ENCODE results near the gene WDR45B. TPM values are rescaled to one million over a fixed set of nuclear protein-coding genes. Genes with fewer than 3 reads are reported as not detected.

Gene WDR45B
- total and polyA plus RNA-seq, 2 donors (not counting 1 experiment from before 2014, with no cell fraction given): 54.3 to 72.7 TPM

DNA sequence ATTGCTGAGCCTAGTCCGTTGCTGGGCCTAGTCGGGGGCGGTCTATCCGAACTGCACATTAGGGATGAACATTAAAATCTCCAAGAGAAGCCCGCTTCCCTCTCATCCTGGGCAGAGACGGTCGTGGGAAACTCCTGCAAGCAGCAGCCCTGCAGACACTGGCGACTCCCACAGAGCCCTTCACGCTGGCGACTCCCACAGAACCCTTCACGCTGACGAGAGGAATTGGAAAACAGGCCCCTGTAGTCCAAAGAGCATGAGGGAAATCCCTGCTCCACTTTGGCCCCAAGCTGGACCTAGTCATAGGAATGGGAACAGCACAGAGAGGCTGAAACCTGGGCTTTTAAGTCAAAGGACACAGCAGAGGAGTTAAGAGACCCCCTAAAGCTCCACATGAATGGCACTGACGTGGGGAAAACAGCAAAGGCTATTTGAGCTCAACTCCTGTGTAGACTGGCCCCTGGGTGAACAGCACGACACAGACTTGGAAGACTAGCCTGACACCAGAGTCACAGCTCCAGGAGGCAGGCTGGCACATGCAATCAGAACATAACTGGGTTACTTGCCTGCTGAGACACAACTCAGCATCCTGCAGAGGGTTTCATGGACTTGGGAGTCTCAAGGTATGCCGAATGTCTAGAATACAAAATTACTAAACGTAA is 42.2 kb downstream of the WDR45B start:
- 94% methylated on average over 14 of the region's 16 CpGs for WGBS (ENCODE audit: insufficient coverage)
- H3K27ac Mint-ChIP-seq: no peak overlapping the region
- intact Hi-C loops (cut with micrococcal nuclease): no loop called here

DNA sequence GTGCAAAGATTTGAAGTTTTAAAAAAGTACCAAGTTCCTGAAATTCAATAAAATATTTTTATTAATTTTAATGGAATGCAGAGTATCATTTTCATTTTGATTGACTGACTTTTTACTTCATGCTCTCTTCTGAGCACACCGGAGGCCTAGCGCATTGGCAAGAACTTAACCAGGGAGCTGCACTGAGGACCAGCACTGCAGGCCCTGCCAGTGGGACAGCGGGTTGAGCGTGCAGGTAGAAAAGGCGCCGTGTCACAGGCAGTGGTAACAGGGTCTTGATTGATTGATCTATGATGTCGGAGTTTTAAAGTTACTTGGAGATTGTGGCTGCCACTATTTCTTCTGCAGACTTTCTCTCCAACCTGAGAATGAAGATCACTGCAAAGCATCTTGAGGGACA is 43.7 kb downstream of the WDR45B start:
- Histone ChIP-seq H3K9me3 (ENCODE audit: control extremely low read depth in 1 of 3, control insufficient read depth in 2 of 3, insufficient read depth in 1 of 3, low read length in 2 of 3) (no peaks in the 10 kb centered on the region), H3K27ac (ENCODE audit: low read length in 2 of 2) (no peak overlapping the region), H3K9ac (ENCODE audit: low read length) (no peak overlapping the region), H3K4me3 (ENCODE audit: control extremely low read depth in 1 of 5, extremely low read depth in 1 of 5, insufficient read depth in 1 of 5, low read depth in 2 of 5, low read length in 4 of 5) (no peak overlapping the region), H3K36me3 (replicated peaks in 1 of 2; ENCODE audit: control extremely low read depth in 1 of 2, control insufficient read depth in 1 of 2, extremely low read depth in 1 of 2, insufficient read depth in 2 of 2, low read length in 1 of 2) (peaks cover 0 to 54% of the 10 kb centered on the region in 2 experiments), H3K27me3 (replicated peaks in 1 of 4; ENCODE audit: control extremely low read depth in 1 of 4, control insufficient read depth in 3 of 4, insufficient read depth in 4 of 4, low read length in 3 of 4) (no peaks in the 10 kb centered on the region), H2AFZ (ENCODE audit: insufficient read depth, low read depth, low read length, poor library complexity, severe bottlenecking) (no peak overlapping the region), H3K4me2 (replicated peaks; ENCODE audit: low read depth, low read length, poor library complexity, severe bottlenecking) (no peak overlapping the region), H3K4me1 (ENCODE audit: control insufficient read depth in 2 of 2, insufficient read depth in 2 of 2, low read length in 2 of 2) (peaks cover 5 to 28% of the 10 kb centered on the region in 2 donors), H3K79me2 (ENCODE audit: control insufficient read depth, insufficient read depth, low read length) (peaks cover 13% of the 10 kb centered on the region), H4K20me1 (ENCODE audit: control insufficient read depth, insufficient read depth, low read length, poor library complexity, severe bottlenecking) (peaks cover 15% of the 10 kb centered on the region)
- H3K9me3 Mint-ChIP-seq (ENCODE audit: insufficient read depth): no peaks in the 10 kb centered on the region
- H3K27me3 Mint-ChIP-seq: no peaks in the 10 kb centered on the region
- peaks cover 35% of the 10 kb centered on the region for H3K4me1 Mint-ChIP-seq
- POLR2A ChIA-PET: interaction anchor here (0.6 kb wide), 1 partner anchor 13 kb away, joined by 3 read pairs; no protein-coding TSS in a partner anchor
- H3K27ac Mint-ChIP-seq: no peak overlapping the region
- H3K4me3 Mint-ChIP-seq: no peak overlapping the region
- CTCF ChIA-PET: interaction anchor here (0.9 to 1.1 kb wide), 2 partner anchors 50 to 54 kb away, joined by 3 read pairs; no protein-coding TSS in a partner anchor
- 100% methylated on average over 3 of the region's 7 CpGs for WGBS (ENCODE audit: insufficient coverage)
- intact Hi-C loops (cut with micrococcal nuclease): no loop called here
- ATAC-seq (ENCODE audit: low read depth) (no peak), DNase-seq (no peak)
- TF ChIP-seq, protein P1, sequence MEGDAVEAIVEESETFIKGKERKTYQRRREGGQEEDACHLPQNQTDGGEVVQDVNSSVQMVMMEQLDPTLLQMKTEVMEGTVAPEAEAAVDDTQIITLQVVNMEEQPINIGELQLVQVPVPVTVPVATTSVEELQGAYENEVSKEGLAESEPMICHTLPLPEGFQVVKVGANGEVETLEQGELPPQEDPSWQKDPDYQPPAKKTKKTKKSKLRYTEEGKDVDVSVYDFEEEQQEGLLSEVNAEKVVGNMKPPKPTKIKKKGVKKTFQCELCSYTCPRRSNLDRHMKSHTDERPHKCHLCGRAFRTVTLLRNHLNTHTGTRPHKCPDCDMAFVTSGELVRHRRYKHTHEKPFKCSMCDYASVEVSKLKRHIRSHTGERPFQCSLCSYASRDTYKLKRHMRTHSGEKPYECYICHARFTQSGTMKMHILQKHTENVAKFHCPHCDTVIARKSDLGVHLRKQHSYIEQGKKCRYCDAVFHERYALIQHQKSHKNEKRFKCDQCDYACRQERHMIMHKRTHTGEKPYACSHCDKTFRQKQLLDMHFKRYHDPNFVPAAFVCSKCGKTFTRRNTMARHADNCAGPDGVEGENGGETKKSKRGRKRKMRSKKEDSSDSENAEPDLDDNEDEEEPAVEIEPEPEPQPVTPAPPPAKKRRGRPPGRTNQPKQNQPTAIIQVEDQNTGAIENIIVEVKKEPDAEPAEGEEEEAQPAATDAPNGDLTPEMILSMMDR (IDR thresholded peaks at IDR 0.05): no peak
- TF ChIP-seq EZH2 (IDR thresholded peaks at IDR 0.05; ENCODE audit: borderline replicate concordance, insufficient read depth, low read depth, low read length, poor library complexity, severe bottlenecking): no peak

More for the DNA sequence above, 42.2 kb downstream of the WDR45B start:
- Histone ChIP-seq H3K27me3 (replicated peaks in 1 of 4; ENCODE audit: control extremely low read depth in 1 of 4, control insufficient read depth in 3 of 4, insufficient read depth in 4 of 4, low read length in 3 of 4) (no peaks in the 10 kb centered on the region), H4K20me1 (ENCODE audit: control insufficient read depth, insufficient read depth, low read length, poor library complexity, severe bottlenecking) (peaks cover 15% of the 10 kb centered on the region), H3K9ac (ENCODE audit: low read length) (no peak overlapping the region), H3K36me3 (replicated peaks in 1 of 2; ENCODE audit: control extremely low read depth in 1 of 2, control insufficient read depth in 1 of 2, extremely low read depth in 1 of 2, insufficient read depth in 2 of 2, low read length in 1 of 2) (peaks cover 0 to 58% of the 10 kb centered on the region in 2 experiments), H2AFZ (ENCODE audit: insufficient read depth, low read depth, low read length, poor library complexity, severe bottlenecking) (no peak overlapping the region), H3K27ac (ENCODE audit: low read length in 2 of 2) (no peak overlapping the region), H3K4me3 (ENCODE audit: control extremely low read depth in 1 of 5, extremely low read depth in 1 of 5, insufficient read depth in 1 of 5, low read depth in 2 of 5, low read length in 4 of 5) (no peak overlapping the region), H3K4me2 (replicated peaks; ENCODE audit: low read depth, low read length, poor library complexity, severe bottlenecking) (no peak overlapping the region), H3K79me2 (ENCODE audit: control insufficient read depth, insufficient read depth, low read length) (peaks cover 13% of the 10 kb centered on the region), H3K9me3 (ENCODE audit: control extremely low read depth in 1 of 3, control insufficient read depth in 2 of 3, insufficient read depth in 1 of 3, low read length in 2 of 3) (no peaks in the 10 kb centered on the region), H3K4me1 (ENCODE audit: control insufficient read depth in 2 of 2, insufficient read depth in 2 of 2, low read length in 2 of 2) (peaks cover 0 to 13% of the 10 kb centered on the region in 2 donors)
- ATAC-seq (ENCODE audit: low read depth) (no peak), DNase-seq (no peak)
- TF ChIP-seq EZH2 (IDR thresholded peaks at IDR 0.05; ENCODE audit: borderline replicate concordance, insufficient read depth, low read depth, low read length, poor library complexity, severe bottlenecking): no peak
- TF ChIP-seq, protein P1 (IDR thresholded peaks at IDR 0.05): no peak
- no peaks in the 10 kb centered on the region for H3K27me3 Mint-ChIP-seq
- ChIA-PET CTCF (no interaction called here), POLR2A (no interaction called here)
- peaks cover 20% of the 10 kb centered on the region for H3K4me1 Mint-ChIP-seq
- no peak overlapping the region for H3K4me3 Mint-ChIP-seq
- H3K9me3 Mint-ChIP-seq (ENCODE audit: insufficient read depth): no peaks in the 10 kb centered on the region
